ENCODE results near the gene MTG1. TPM values are rescaled to one million over a fixed set of nuclear protein-coding genes. Genes with fewer than 3 reads are reported as not detected.

The MTG1 gene
- polyA plus RNA-seq, 1 donor (not counting 4 experiments of a cell fraction or from before 2014, with no cell fraction given): 31.6 TPM

- Histone ChIP-seq H3K9me1 (ENCODE audit: control insufficient read depth, extremely low read depth, insufficient read depth, low read length) (no peaks in the 10 kb centered on the region), H3K36me3 (ENCODE audit: control insufficient read depth in 2 of 2, extremely low read depth in 1 of 2, insufficient read depth in 2 of 2, low read length in 2 of 2) (no peaks in the 10 kb centered on the region), H4K20me1 (ENCODE audit: control insufficient read depth, extremely low read depth, insufficient read depth, low read length) (no peaks in the 10 kb centered on the region), H3K79me2 (ENCODE audit: control insufficient read depth, insufficient read depth, low read length) (no peaks in the 10 kb centered on the region), H3K27ac (ENCODE audit: control insufficient read depth, insufficient read depth, low read length) (no peak overlapping the region), H3K9ac (ENCODE audit: control insufficient read depth, extremely low read depth, insufficient read depth, low read length) (no peak overlapping the region), H3K4me3 (ENCODE audit: control insufficient read depth in 2 of 3, extremely low read depth in 1 of 3, insufficient read depth in 2 of 3, low read depth in 1 of 3, low read length in 3 of 3) (no peak overlapping the region), H2AFZ (ENCODE audit: control insufficient read depth, low read length) (no peak overlapping the region), H3K4me2 (ENCODE audit: control insufficient read depth, extremely low read depth, insufficient read depth, low read depth, low read length) (no peak overlapping the region), H3K4me1 (ENCODE audit: control insufficient read depth, extremely low read depth, insufficient read depth, low read length) (no peaks in the 10 kb centered on the region), H3K9me3 (ENCODE audit: control insufficient read depth, low read depth, low read length) (no peaks in the 10 kb centered on the region), H3K27me3 (ENCODE audit: control insufficient read depth, extremely low read depth, insufficient read depth, low read length) (no peaks in the 10 kb centered on the region)
- no peak for FAIRE-seq
- TF ChIP-seq CTCF (optimal IDR thresholded peaks at IDR 0.05 in 1 of 3, IDR thresholded peaks at IDR 0.05 in 1 of 3, conservative IDR thresholded peaks at IDR 0.05 in 1 of 3; ENCODE audit: extremely low read depth in 1 of 3, insufficient read depth in 2 of 3, low read length in 3 of 3): no peak
- no peak for TF ChIP-seq EZH2 (IDR thresholded peaks at IDR 0.05; ENCODE audit: low read length)
- dilution Hi-C loops (cut with MboI; ENCODE audit: extremely low pct_ligation_motif_present, low sequenced_read_pairs): no loop called here
- DNase-seq (ENCODE audit: low read depth, low spot score): no peak
Observed at GRCh38 chr10:133383551-133383950, 10.4 kb upstream of the MTG1 start.

GRCh38 chr10:133384071-133384470, 9.9 kb upstream of the MTG1 start:
- FAIRE-seq (no peak), DNase-seq (ENCODE audit: low read depth, low spot score) (no peak)

More at GRCh38 chr10:133384071-133384470, 9.9 kb upstream of the MTG1 start:
- Histone ChIP-seq H3K36me3 (ENCODE audit: control insufficient read depth in 2 of 2, extremely low read depth in 1 of 2, insufficient read depth in 2 of 2, low read length in 2 of 2) (no peaks in the 10 kb centered on the region), H3K79me2 (ENCODE audit: control insufficient read depth, insufficient read depth, low read length) (no peaks in the 10 kb centered on the region), H3K9me3 (ENCODE audit: control insufficient read depth, low read depth, low read length) (no peaks in the 10 kb centered on the region), H4K20me1 (ENCODE audit: control insufficient read depth, extremely low read depth, insufficient read depth, low read length) (no peaks in the 10 kb centered on the region), H3K9ac (ENCODE audit: control insufficient read depth, extremely low read depth, insufficient read depth, low read length) (no peak overlapping the region), H3K27ac (ENCODE audit: control insufficient read depth, insufficient read depth, low read length) (no peak overlapping the region), H2AFZ (ENCODE audit: control insufficient read depth, low read length) (no peak overlapping the region), H3K9me1 (ENCODE audit: control insufficient read depth, extremely low read depth, insufficient read depth, low read length) (no peaks in the 10 kb centered on the region), H3K4me1 (ENCODE audit: control insufficient read depth, extremely low read depth, insufficient read depth, low read length) (no peaks in the 10 kb centered on the region), H3K27me3 (ENCODE audit: control insufficient read depth, extremely low read depth, insufficient read depth, low read length) (no peaks in the 10 kb centered on the region), H3K4me3 (ENCODE audit: control insufficient read depth in 2 of 3, extremely low read depth in 1 of 3, insufficient read depth in 2 of 3, low read depth in 1 of 3, low read length in 3 of 3) (no peak overlapping the region), H3K4me2 (ENCODE audit: control insufficient read depth, extremely low read depth, insufficient read depth, low read depth, low read length) (no peak overlapping the region)
- no peak for TF ChIP-seq CTCF (optimal IDR thresholded peaks at IDR 0.05 in 1 of 3, IDR thresholded peaks at IDR 0.05 in 1 of 3, conservative IDR thresholded peaks at IDR 0.05 in 1 of 3; ENCODE audit: extremely low read depth in 1 of 3, insufficient read depth in 2 of 3, low read length in 3 of 3)
- TF ChIP-seq EZH2 (IDR thresholded peaks at IDR 0.05; ENCODE audit: low read length): no peak
- dilution Hi-C loops (cut with MboI; ENCODE audit: extremely low pct_ligation_motif_present, low sequenced_read_pairs): no loop called here

All from keratinocyte (primary cell).